SK-N-SH (cell line): ENCODE measurements around the gene RNF133. TPM values are rescaled to one million over a fixed set of nuclear protein-coding genes. Genes with fewer than 3 reads are reported as not detected.

ENCODE experiments used
- CTCF ChIA-PET: fragments of 300-600, 350-600 bp; formaldehyde crosslinking; extraction: SDS; loops from one replicate; lab custom pipeline; 2021; lab: Yijun Ruan, JAX
- POLR2A ChIA-PET: fragments of 350-600 bp; sonication (Branson Sonifier 250); formaldehyde crosslinking; extraction: SDS; loops from one replicate; lab custom pipeline; 2020; ENCODE audit warnings: antibody characterized with exemption, inconsistent platforms; lab: Yijun Ruan, JAX
- DNase-seq: peaks from one replicate; pipeline ENCODE4 v3.0.0; 2012
- H2AFZ ChIP-seq: fragments of 200-600 bp; sonication (generic); 2 replicates; pipeline ENCODE4 v1.8.1; 2016; ENCODE audit warnings: antibody characterized with exemption, mild to moderate bottlenecking, low read depth
- H3F3A ChIP-seq: fragments of 200-600 bp; sonication (generic); replicated peaks from 2 replicates; pipeline ENCODE3; 2016; ENCODE audit warnings: antibody characterized with exemption, mild to moderate bottlenecking; ENCODE audit not compliant: insufficient read depth
- H3K27ac ChIP-seq, 2 experiments: fragments of 200-500 bp in 1 of 2; fragments of 200-600 bp in 1 of 2; sonication (Bioruptor generic) in 1 of 2; sonication (generic), shearing (Covaris generic) in 1 of 2; 2 replicates each; pipeline versions ENCODE4 v1.5.1 to v1.6.1; 2014 to 2016; ENCODE audit warnings: low read depth in 2 of 2, inconsistent platforms in 1 of 2, low read length in 1 of 2, mild to moderate bottlenecking in 1 of 2, mixed read lengths in 1 of 2
- H3K27me3 ChIP-seq: fragments of 200-600 bp; sonication (generic), shearing (Covaris generic); 2 replicates; pipeline ENCODE4 v1.6.1; 2016; ENCODE audit warnings: mixed run types; ENCODE audit not compliant: insufficient read depth
- H3K36me3 ChIP-seq, 2 experiments: fragments of 200-500 bp in 1 of 2; fragments of 200-600 bp in 1 of 2; sonication (Bioruptor generic) in 1 of 2; sonication (generic) in 1 of 2; replicated peaks in 1 of 2; 2 replicates each; pipeline versions ENCODE3 to v1.5.1; 2014 to 2016; ENCODE audit warnings: low read length in 1 of 2, mild to moderate bottlenecking in 1 of 2; ENCODE audit not compliant: insufficient read depth in 2 of 2, control insufficient read depth in 1 of 2
- H3K4me1 ChIP-seq, 2 experiments: fragments of 200-500 bp in 1 of 2; fragments of 200-600 bp in 1 of 2; sonication (Bioruptor generic) in 1 of 2; sonication (generic), shearing (Covaris generic) in 1 of 2; 2 replicates each; pipeline versions ENCODE4 v1.5.1 to v1.6.1; 2014 to 2016; ENCODE audit warnings: low read depth in 1 of 2, low read length in 1 of 2, mixed run types in 1 of 2; ENCODE audit not compliant: insufficient read depth in 2 of 2, control insufficient read depth in 1 of 2
- H3K4me2 ChIP-seq: fragments of 200-600 bp; sonication (generic), shearing (Covaris generic); 2 replicates; pipeline ENCODE4 v1.6.1; 2017; ENCODE audit warnings: mixed run types
- H3K4me3 ChIP-seq, 2 experiments: fragments of 200-500 bp in 1 of 2; fragments of 200-600 bp in 1 of 2; sonication (Bioruptor generic) in 1 of 2; sonication (generic), shearing (Covaris generic) in 1 of 2; 2 replicates each; pipeline versions ENCODE4 v1.5.1 to v1.8.1; 2014 to 2016; ENCODE audit warnings: low read depth in 2 of 2, inconsistent platforms in 1 of 2, low read length in 1 of 2, mild to moderate bottlenecking in 1 of 2, mixed read lengths in 1 of 2, moderate library complexity in 1 of 2
- H3K79me2 ChIP-seq: fragments of 200-600 bp; sonication (generic); 2 replicates; pipeline ENCODE4 v1.8.1; 2017; ENCODE audit warnings: mild to moderate bottlenecking; ENCODE audit not compliant: insufficient read depth
- H3K9ac ChIP-seq: fragments of 200-600 bp; sonication (generic); 2 replicates; pipeline ENCODE4 v1.6.1; 2017; ENCODE audit warnings: mixed run types
- H3K9me2 ChIP-seq: fragments of 200-600 bp; sonication (generic); 2 replicates; pipeline ENCODE4 v1.6.1; 2017; ENCODE audit warnings: mixed run types
- H3K9me3 ChIP-seq: fragments of 200-600 bp; sonication (generic); 2 replicates; pipeline ENCODE4 v1.6.1; 2017; ENCODE audit warnings: mixed run types, mild to moderate bottlenecking, moderate library complexity
- H4K20me1 ChIP-seq: fragments of 200-600 bp; sonication (generic); 2 replicates; pipeline ENCODE4 v1.6.1; 2017; ENCODE audit warnings: mild to moderate bottlenecking, mixed run types; ENCODE audit not compliant: insufficient read depth
- CHD2 ChIP-seq: fragments of 150-350 bp; IDR thresholded peaks from 2 replicates; pipeline ENCODE4 v1.6.1; 2018; ENCODE audit warnings: low read length; ENCODE audit not compliant: partially characterized antibody
- ELF1 ChIP-seq: IDR thresholded peaks from 2 replicates; pipeline ENCODE4 v1.4.0; 2012
- EP300 ChIP-seq, 2 experiments: IDR thresholded peaks; 2 replicates each; pipeline versions ENCODE4 v1.4.0 to v1.6.1; 2012; ENCODE audit warnings: borderline replicate concordance in 1 of 2, low read depth in 1 of 2, low read length in 1 of 2
- FOXJ3 ChIP-seq: sonication (generic); formaldehyde crosslinking; IDR thresholded peaks from 2 replicates; pipeline ENCODE4 v1.5.1; 2020; ENCODE audit warnings: mild to moderate bottlenecking, missing genetic modification reagents
- GABPA ChIP-seq: IDR thresholded peaks from 2 replicates; pipeline ENCODE4 v1.4.0; 2012; ENCODE audit warnings: low read depth, mild to moderate bottlenecking
- GATA2 ChIP-seq: sonication (generic); formaldehyde crosslinking; IDR thresholded peaks from 2 replicates; pipeline ENCODE4 v1.5.0; 2020; ENCODE audit warnings: mild to moderate bottlenecking, missing genetic modification reagents
- JUND ChIP-seq: IDR thresholded peaks from 2 replicates; pipeline ENCODE4 v1.4.0; 2012
- NRF1 ChIP-seq: IDR thresholded peaks from 2 replicates; pipeline ENCODE4 v1.6.1; 2012; ENCODE audit warnings: low read depth, mild to moderate bottlenecking, low read length
- RFX5 ChIP-seq: IDR thresholded peaks from 2 replicates; pipeline ENCODE4 v1.6.1; 2012; ENCODE audit warnings: mild to moderate bottlenecking, improper control_type of control experiment, low read length
- RXRA ChIP-seq: IDR thresholded peaks from 2 replicates; pipeline ENCODE4 v1.4.0; 2012; ENCODE audit warnings: low read depth, mild to moderate bottlenecking, borderline replicate concordance
- SIN3A ChIP-seq: IDR thresholded peaks from 2 replicates; pipeline ENCODE4 v1.6.1; 2012; ENCODE audit warnings: low read depth, mild to moderate bottlenecking, low read length, moderate library complexity, borderline replicate concordance
- SMC3 ChIP-seq: IDR thresholded peaks from 2 replicates; pipeline ENCODE4 v1.6.1; 2012; ENCODE audit warnings: low read depth, low read length, improper control_type of control experiment
- TCF12 ChIP-seq: IDR thresholded peaks from 2 replicates; pipeline ENCODE4 v1.4.0; 2012
- YY1 ChIP-seq: IDR thresholded peaks from 2 replicates; pipeline ENCODE4 v1.4.0; 2012; ENCODE audit warnings: low read depth, mild to moderate bottlenecking
- WGBS: methylation state at CpG from one replicate; pipeline ENCODE4 v1.1.6; 2017; ENCODE audit warnings: low lambda C conversion rate; 5-methylcytosine and 5-hydroxymethylcytosine counted together
- polyA plus RNA-seq, 3 experiments: library from polyadenylated mRNA; depleted of rRNA; stranded (reverse); fragments of >200 nt; gene quantifications; 2 replicates each; pipeline ENCODE4 v1.2.3, GENCODE V29; 2012
- TF ChIP-seq, protein P1 (sequence below): IDR thresholded peaks from 2 replicates; pipeline ENCODE4; 2012
- TF ChIP-seq, protein P2 (sequence below): IDR thresholded peaks from 2 replicates; pipeline ENCODE4 v1.4.0; 2012; ENCODE audit warnings: low read depth, borderline replicate concordance
- TF ChIP-seq, protein P3 (sequence below): IDR thresholded peaks from 2 replicates; pipeline ENCODE4 v1.4.0; 2012; ENCODE audit warnings: low read depth
- TF ChIP-seq, protein P4 (sequence below): fragments of 150-350 bp; IDR thresholded peaks from 2 replicates; pipeline ENCODE4 v1.6.1; 2017; ENCODE audit warnings: antibody characterized with exemption, low read length, low read depth, borderline replicate concordance

The RNF133 gene
- polyA plus RNA-seq, 1 of the 3 experiments (the other 2 are of a cell fraction): 0.03 TPM

DNA sequence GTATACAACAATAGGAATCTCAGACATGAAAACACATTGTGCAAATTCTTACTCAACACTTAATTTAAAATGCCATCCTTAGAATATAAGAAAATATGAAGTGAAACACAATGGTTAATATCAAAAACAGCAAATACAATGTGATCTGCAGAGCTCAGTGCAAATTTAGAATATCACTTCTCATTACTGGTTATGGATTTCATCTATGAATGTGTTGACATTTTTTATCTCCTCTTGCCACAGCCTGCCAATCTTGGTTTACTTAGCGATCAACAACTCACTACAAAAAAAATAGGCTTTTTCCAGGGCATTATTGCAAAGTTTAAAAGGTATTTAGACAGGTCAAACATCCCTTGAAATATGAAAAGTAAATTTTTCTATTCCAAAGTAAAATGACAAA lies 28.8 kb upstream of the RNF133 start:
- no peaks in the 10 kb centered on the region for H3K9me2 ChIP-seq
- peaks cover 0 to 4% of the 10 kb centered on the region in 2 experiments; a peak in 1 of 4 replicates for H3K4me1 ChIP-seq
- no peak overlapping the region for H3K9ac ChIP-seq
- WGBS: 0% methylated on average over 1 of the region's 1 CpG
- H2AFZ ChIP-seq: no peak overlapping the region
- H3K79me2 ChIP-seq: no peaks in the 10 kb centered on the region
- H3K27me3 ChIP-seq: no peaks in the 10 kb centered on the region
- ChIA-PET POLR2A (no interaction called here), CTCF (interaction anchor here (0.9 to 1.5 kb wide), 2 partner anchors 13 to 28 kb away, joined by 3 read pairs; partner anchors contain the start of gene RNF133)
- no peak overlapping the region for H3K4me3 ChIP-seq
- TF ChIP-seq ELF1 (no peak), TCF12 (no peak), SIN3A (no peak), RFX5 (no peak), GATA2 (CRISPR knock-in tag) (no peak), CHD2 (no peak), GABPA (no peak), JUND (no peak), EP300 (IDR thresholded peaks at IDR 0.05; ENCODE audit: borderline replicate concordance in 1 of 2, low read depth in 1 of 2, low read length in 1 of 2) (no peak), FOXJ3 (no peak), YY1 (no peak), RXRA (no peak), NRF1 (no peak), SMC3 (no peak)
- TF ChIP-seq, protein P1, sequence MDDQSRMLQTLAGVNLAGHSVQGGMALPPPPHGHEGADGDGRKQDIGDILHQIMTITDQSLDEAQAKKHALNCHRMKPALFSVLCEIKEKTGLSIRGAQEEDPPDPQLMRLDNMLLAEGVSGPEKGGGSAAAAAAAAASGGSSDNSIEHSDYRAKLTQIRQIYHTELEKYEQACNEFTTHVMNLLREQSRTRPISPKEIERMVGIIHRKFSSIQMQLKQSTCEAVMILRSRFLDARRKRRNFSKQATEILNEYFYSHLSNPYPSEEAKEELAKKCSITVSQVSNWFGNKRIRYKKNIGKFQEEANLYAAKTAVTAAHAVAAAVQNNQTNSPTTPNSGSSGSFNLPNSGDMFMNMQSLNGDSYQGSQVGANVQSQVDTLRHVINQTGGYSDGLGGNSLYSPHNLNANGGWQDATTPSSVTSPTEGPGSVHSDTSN: no peak
- TF ChIP-seq, protein P2, sequence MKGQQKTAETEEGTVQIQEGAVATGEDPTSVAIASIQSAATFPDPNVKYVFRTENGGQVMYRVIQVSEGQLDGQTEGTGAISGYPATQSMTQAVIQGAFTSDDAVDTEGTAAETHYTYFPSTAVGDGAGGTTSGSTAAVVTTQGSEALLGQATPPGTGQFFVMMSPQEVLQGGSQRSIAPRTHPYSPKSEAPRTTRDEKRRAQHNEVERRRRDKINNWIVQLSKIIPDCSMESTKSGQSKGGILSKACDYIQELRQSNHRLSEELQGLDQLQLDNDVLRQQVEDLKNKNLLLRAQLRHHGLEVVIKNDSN: no peak
- TF ChIP-seq, protein P3, sequence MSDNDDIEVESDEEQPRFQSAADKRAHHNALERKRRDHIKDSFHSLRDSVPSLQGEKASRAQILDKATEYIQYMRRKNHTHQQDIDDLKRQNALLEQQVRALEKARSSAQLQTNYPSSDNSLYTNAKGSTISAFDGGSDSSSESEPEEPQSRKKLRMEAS: no peak
- TF ChIP-seq, protein P4, sequence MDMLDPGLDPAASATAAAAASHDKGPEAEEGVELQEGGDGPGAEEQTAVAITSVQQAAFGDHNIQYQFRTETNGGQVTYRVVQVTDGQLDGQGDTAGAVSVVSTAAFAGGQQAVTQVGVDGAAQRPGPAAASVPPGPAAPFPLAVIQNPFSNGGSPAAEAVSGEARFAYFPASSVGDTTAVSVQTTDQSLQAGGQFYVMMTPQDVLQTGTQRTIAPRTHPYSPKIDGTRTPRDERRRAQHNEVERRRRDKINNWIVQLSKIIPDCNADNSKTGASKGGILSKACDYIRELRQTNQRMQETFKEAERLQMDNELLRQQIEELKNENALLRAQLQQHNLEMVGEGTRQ: no peak
- no peak overlapping the region for H3K27ac ChIP-seq
- no peaks in the 10 kb centered on the region for H3K36me3 ChIP-seq
- DNase-seq: no peak
- H3F3A ChIP-seq: no peaks in the 10 kb centered on the region
- no peaks in the 10 kb centered on the region for H3K9me3 ChIP-seq
- no peaks in the 10 kb centered on the region for H4K20me1 ChIP-seq
- no peak overlapping the region for H3K4me2 ChIP-seq
